ENCODE measurements around the gene TSPY2. TPM values are rescaled to one million over a fixed set of nuclear protein-coding genes. Genes with fewer than 3 reads are reported as not detected.
"Not testable (repeated sequence)": the region's sequence is repeated elsewhere in the genome, so short reads cannot be mapped to it uniquely, and the experiment has no call there.

The TSPY2 gene
- not detected in 2 replicates for total RNA-seq (2011; cell fraction: chromatin; rRNA removed; ENCODE audit: low replicate concordance)
- not detected in 2 replicates for total RNA-seq (2011; cell fraction: nucleolus; rRNA removed)
- not detected in 2 replicates for total RNA-seq (2011; cell fraction: nucleoplasm; rRNA removed)
- total RNA-seq (2014; rRNA removed): not detected in 2 replicates
- not detected in 2 replicates for total RNA-seq (2014; rRNA removed; fragmentation: Illumina TruSeq; extraction: Trizol)
- not detected in 2 replicates for total RNA-seq (2015; rRNA removed; fragmentation: Illumina TruSeq; extraction: Trizol)
- not detected in 2 replicates for total RNA-seq (2021)
- not detected in 2 replicates for polyA plus RNA-seq (2011; rRNA removed)
- polyA plus RNA-seq (2011; cell fraction: cytosol; rRNA removed): not detected in 2 replicates
- not detected in 2 replicates for polyA plus RNA-seq (2011; cell fraction: nucleus; rRNA removed)
- not detected in 2 replicates for polyA plus RNA-seq (2012)
- polyA plus RNA-seq (2014; fragmentation: Illumina TruSeq; extraction: Trizol): not detected in 2 replicates
- not detected for polyA plus RNA-seq (2014; fragmentation: Nextera tagmentation; extraction: Ambion mirVana)
- polyA plus RNA-seq (2014; rRNA removed): not detected in 2 replicates
- not detected in 2 replicates for polyA minus RNA-seq (2011; rRNA and poly(A)+ RNA removed)
- not detected in 2 replicates for polyA minus RNA-seq (2011; cell fraction: cytosol; rRNA and poly(A)+ RNA removed)
- not detected in 2 replicates for polyA minus RNA-seq (2011; cell fraction: nucleus; rRNA and poly(A)+ RNA removed)
- Bru-seq, nascent RNA: not detected
- not detected for BruChase-seq, experiment 1, labeled RNA remaining after a 2-hour chase
- not detected for BruChase-seq, experiment 2, labeled RNA remaining after a 6-hour chase
- long read RNA-seq, experiment 1: 0 reads
- long read RNA-seq, experiment 2: 0 reads
- long read RNA-seq, experiment 3: 0 reads

- H3K36me3 ChIP-seq (ENCODE audit: control insufficient read depth, insufficient read depth, low read length); H3K79me2 ChIP-seq (ENCODE audit: control insufficient read depth, insufficient read depth, low read length); H2AFZ ChIP-seq (ENCODE audit: low read depth, low read length); H3K27me3 ChIP-seq (ENCODE audit: control insufficient read depth in 2 of 2, insufficient read depth in 2 of 2, low read length in 2 of 2); in situ Hi-C loops (cut with MboI); H3K9me3 ChIP-seq (replicated peaks; ENCODE audit: control insufficient read depth, insufficient read depth, low read depth, low read length); BruUV-seq (replicated peaks); POLR2A ChIA-PET; intact Hi-C loops (cut with micrococcal nuclease); H3K27ac ChIP-seq (ENCODE audit: extremely low read depth, low read depth, low read length); H3K9me1 ChIP-seq (ENCODE audit: control insufficient read depth, insufficient read depth, low read length); DNase-seq (ENCODE audit: extremely low read depth in 1 of 4, low spot score in 3 of 4); FAIRE-seq; CTCF ChIA-PET (ENCODE audit: low intra/inter-chr PET ratio); H3K9ac ChIP-seq (ENCODE audit: insufficient read depth in 1 of 2, low read depth in 2 of 2, low read length in 2 of 2); H3K4me3 ChIP-seq; ATAC-seq; H3K4me1 ChIP-seq (replicated peaks in 1 of 2; ENCODE audit: control insufficient read depth in 2 of 2, insufficient read depth in 2 of 2, low read length in 2 of 2); H3K4me2 ChIP-seq (ENCODE audit: insufficient read depth, low read length); H4K20me1 ChIP-seq (replicated peaks; ENCODE audit: control insufficient read depth, insufficient read depth, low read length): not testable (repeated sequence)
- no CpG with 5 or more reads among the region's 27 CpGs for WGBS (ENCODE audit: insufficient coverage, low coverage, missing lambda C conversion rate)
Observed at GRCh38 chrY:6245923-6246322, at the start of gene TSPY2. TSPY2 (plus strand) TSS chrY:6246223; CDS start chrY:6246269, 46 bp downstream.

GRCh38 chrY:6209565-6209964 is 36.5 kb upstream of the TSPY2 start:
- H3K4me3 ChIP-seq; intact Hi-C loops (cut with micrococcal nuclease); POLR2A ChIA-PET; CTCF ChIA-PET (ENCODE audit: low intra/inter-chr PET ratio); H3K9ac ChIP-seq (ENCODE audit: insufficient read depth in 1 of 2, low read depth in 2 of 2, low read length in 2 of 2); FAIRE-seq; DNase-seq (ENCODE audit: extremely low read depth in 1 of 4, low spot score in 3 of 4); H3K27ac ChIP-seq (ENCODE audit: extremely low read depth, low read depth, low read length); H3K9me3 ChIP-seq (replicated peaks; ENCODE audit: control insufficient read depth, insufficient read depth, low read depth, low read length); H3K36me3 ChIP-seq (ENCODE audit: control insufficient read depth, insufficient read depth, low read length); H3K9me1 ChIP-seq (ENCODE audit: control insufficient read depth, insufficient read depth, low read length); H3K27me3 ChIP-seq (ENCODE audit: control insufficient read depth in 2 of 2, insufficient read depth in 2 of 2, low read length in 2 of 2); H3K79me2 ChIP-seq (ENCODE audit: control insufficient read depth, insufficient read depth, low read length); ATAC-seq; H3K4me2 ChIP-seq (ENCODE audit: insufficient read depth, low read length); H3K4me1 ChIP-seq (replicated peaks in 1 of 2; ENCODE audit: control insufficient read depth in 2 of 2, insufficient read depth in 2 of 2, low read length in 2 of 2); H2AFZ ChIP-seq (ENCODE audit: low read depth, low read length); BruUV-seq (replicated peaks); in situ Hi-C loops (cut with MboI); H4K20me1 ChIP-seq (replicated peaks; ENCODE audit: control insufficient read depth, insufficient read depth, low read length): not testable (repeated sequence)

- H3K4me1 ChIP-seq (replicated peaks in 1 of 2; ENCODE audit: control insufficient read depth in 2 of 2, insufficient read depth in 2 of 2, low read length in 2 of 2); H3K36me3 ChIP-seq (ENCODE audit: control insufficient read depth, insufficient read depth, low read length); H3K79me2 ChIP-seq (ENCODE audit: control insufficient read depth, insufficient read depth, low read length); POLR2A ChIA-PET; H3K27ac ChIP-seq (ENCODE audit: extremely low read depth, low read depth, low read length); FAIRE-seq; H4K20me1 ChIP-seq (replicated peaks; ENCODE audit: control insufficient read depth, insufficient read depth, low read length); H3K4me3 ChIP-seq; H3K9me3 ChIP-seq (replicated peaks; ENCODE audit: control insufficient read depth, insufficient read depth, low read depth, low read length); H3K9ac ChIP-seq (ENCODE audit: insufficient read depth in 1 of 2, low read depth in 2 of 2, low read length in 2 of 2); H3K27me3 ChIP-seq (ENCODE audit: control insufficient read depth in 2 of 2, insufficient read depth in 2 of 2, low read length in 2 of 2); H3K9me1 ChIP-seq (ENCODE audit: control insufficient read depth, insufficient read depth, low read length); in situ Hi-C loops (cut with MboI); ATAC-seq; H2AFZ ChIP-seq (ENCODE audit: low read depth, low read length); CTCF ChIA-PET (ENCODE audit: low intra/inter-chr PET ratio); BruUV-seq (replicated peaks); H3K4me2 ChIP-seq (ENCODE audit: insufficient read depth, low read length); DNase-seq (ENCODE audit: extremely low read depth in 1 of 4, low spot score in 3 of 4); intact Hi-C loops (cut with micrococcal nuclease): not testable (repeated sequence)
- WGBS (ENCODE audit: insufficient coverage, low coverage, missing lambda C conversion rate): no CpG with 5 or more reads among the region's 1 CpG
Observed at GRCh38 chrY:6217045-6217444, 29.0 kb upstream of the TSPY2 start.

Data from K562 (cell line).